ENCODE results near the gene PCDHGA3.
"Not testable (repeated sequence)": the region's sequence is repeated elsewhere in the genome, so short reads cannot be mapped to it uniquely, and the experiment has no call there.

PCDHGA3 gene

DNA sequence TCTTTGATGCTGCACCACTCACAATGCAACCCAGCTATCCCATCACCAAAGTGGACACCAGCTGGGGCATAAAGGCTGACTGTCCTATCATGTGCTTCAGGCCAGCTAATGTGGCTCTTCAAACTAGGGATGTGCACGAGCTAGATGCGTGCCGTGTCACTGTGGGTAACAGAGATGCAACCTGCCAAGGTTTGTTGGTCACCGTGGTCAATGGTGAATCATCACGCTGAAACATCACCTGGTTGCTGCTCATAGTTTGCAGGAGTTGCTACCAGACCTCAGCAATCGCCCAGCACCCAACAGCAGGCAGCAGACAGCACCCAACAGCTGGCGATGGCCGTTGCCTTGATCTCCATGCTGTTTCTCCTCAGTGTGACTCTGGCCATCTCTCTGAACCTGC is 15.4 kb upstream of the PCDHGA3 start:
- H3K4me1 ChIP-seq (ENCODE audit: insufficient read depth, low read length) = no peaks in the 10 kb centered on the region
- H3K27ac ChIP-seq (ENCODE audit: low read length) = no peak overlapping the region
- no peaks in the 10 kb centered on the region for H3K27me3 ChIP-seq (ENCODE audit: insufficient read depth, low read length)
- H3K9me3 ChIP-seq (ENCODE audit: insufficient read depth, low read depth, low read length) = peaks cover 35% of the 10 kb centered on the region
- no peak overlapping the region for H3K9ac ChIP-seq (ENCODE audit: low read depth, low read length)
- H3K36me3 ChIP-seq (ENCODE audit: insufficient read depth, low read depth, low read length) = no peaks in the 10 kb centered on the region
- H3K4me3 ChIP-seq (ENCODE audit: low read length) = no peak overlapping the region

DNA sequence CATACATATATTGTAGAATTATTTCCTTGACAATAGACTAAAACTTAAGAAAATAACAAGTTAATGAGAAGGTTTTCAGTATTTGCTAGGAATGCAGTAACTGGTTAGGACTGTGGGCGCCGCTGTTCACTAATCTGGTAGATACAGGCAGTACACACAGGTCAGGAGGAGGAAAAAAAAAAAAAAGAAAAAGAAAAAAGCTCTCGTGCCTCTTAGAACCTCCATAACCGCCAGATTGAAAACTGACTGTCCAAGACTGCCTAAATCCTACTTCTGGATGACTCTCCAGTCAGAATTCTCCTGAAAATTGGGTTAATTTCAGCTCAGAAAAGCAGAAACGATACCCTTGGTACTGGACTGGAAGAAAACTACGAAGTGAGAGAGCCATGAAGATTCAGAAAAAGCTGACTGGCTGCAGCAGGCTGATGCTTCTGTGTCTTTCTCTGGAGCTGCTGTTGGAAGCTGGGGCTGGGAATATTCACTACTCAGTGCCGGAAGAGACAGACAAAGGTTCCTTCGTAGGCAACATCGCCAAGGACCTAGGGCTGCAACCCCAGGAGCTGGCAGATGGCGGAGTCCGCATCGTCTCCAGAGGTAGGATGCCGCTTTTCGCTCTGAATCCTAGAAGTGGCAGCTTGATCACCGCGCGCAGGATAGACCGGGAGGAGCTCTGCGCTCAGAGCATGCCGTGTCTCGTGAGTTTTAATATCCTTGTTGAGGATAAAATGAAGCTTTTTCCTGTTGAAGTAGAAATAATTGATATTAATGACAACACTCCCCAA is 13.1 kb upstream of the PCDHGA3 start, which contains the start of gene PCDHGA1:
Gene PCDHGA1, plus strand, starts transcription at position 216 of the 782 bp plus-strand sequence.
- Histone ChIP-seq H3K9me3 (ENCODE audit: insufficient read depth, low read depth, low read length) (peaks cover 55% of the 10 kb centered on the region), H3K4me1 (ENCODE audit: insufficient read depth, low read length) (no peaks in the 10 kb centered on the region), H3K4me3 (ENCODE audit: low read length) (no peak within 1 kb of the TSS), H3K36me3 (ENCODE audit: insufficient read depth, low read depth, low read length) (no peaks in the 10 kb centered on the region), H3K27me3 (ENCODE audit: insufficient read depth, low read length) (no peaks in the 10 kb centered on the region), H3K27ac (ENCODE audit: low read length) (no peak within 1 kb of the TSS), H3K9ac (ENCODE audit: low read depth, low read length) (no peak within 1 kb of the TSS)

DNA sequence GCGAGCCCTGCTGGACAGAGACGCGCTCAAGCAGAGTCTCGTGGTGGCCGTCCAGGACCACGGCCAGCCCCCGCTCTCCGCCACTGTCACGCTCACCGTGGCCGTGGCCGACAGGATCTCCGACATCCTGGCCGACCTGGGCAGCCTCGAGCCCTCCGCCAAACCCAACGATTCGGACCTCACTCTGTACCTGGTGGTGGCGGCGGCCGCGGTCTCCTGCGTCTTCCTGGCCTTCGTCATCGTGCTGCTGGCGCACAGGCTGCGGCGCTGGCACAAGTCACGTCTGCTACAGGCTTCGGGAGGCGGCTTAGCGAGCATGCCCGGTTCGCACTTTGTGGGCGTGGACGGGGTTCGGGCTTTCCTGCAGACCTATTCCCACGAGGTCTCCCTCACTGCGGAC is 11.1 kb upstream of the PCDHGA3 start:
- not testable (repeated sequence) for H3K36me3 ChIP-seq (ENCODE audit: insufficient read depth, low read depth, low read length); H3K9ac ChIP-seq (ENCODE audit: low read depth, low read length); H3K27me3 ChIP-seq (ENCODE audit: insufficient read depth, low read length); H3K4me1 ChIP-seq (ENCODE audit: insufficient read depth, low read length); H3K4me3 ChIP-seq (ENCODE audit: low read length); H3K27ac ChIP-seq (ENCODE audit: low read length)
- peaks cover 61% of the 10 kb centered on the region for H3K9me3 ChIP-seq (ENCODE audit: insufficient read depth, low read depth, low read length)

DNA sequence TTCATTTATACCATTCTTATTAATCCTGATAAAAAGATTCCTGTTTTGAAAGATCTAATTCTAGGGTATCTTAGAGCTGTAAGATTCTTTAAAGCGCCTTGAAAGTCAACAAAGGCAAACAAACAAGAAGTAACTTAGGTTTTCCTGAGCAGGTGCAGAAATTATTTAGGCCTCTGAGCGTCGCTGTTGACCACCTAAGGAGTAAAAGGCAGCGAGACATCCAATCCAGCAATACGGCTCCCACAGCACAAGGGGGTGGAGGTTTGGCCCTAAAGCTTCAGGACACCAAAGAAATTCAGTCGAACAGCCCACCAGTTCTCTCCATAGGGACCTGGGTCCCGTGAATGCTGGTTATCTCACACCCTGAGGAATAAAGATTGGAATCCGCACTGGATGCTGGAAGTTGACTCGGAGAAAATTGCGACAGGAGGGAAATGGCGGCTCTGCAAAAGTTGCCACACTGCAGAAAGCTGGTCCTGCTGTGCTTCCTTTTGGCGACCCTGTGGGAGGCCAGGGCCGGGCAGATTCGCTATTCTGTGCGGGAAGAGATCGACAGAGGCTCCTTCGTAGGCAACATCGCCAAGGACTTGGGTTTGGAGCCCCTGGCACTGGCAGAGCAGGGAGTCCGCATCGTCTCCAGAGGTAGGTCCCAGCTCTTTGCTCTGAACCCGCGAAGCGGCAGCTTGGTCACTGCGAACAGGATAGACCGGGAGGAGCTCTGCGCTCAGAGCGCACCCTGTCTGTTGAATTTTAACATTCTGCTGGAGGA is 4.9 kb upstream of the PCDHGA3 start, which contains the start of gene PCDHGA2:
Gene PCDHGA2, plus strand, starts transcription at position 223 of the 769 bp plus-strand sequence.
- peaks cover 60% of the 10 kb centered on the region for H3K9me3 ChIP-seq (ENCODE audit: insufficient read depth, low read depth, low read length)
- H3K9ac ChIP-seq (ENCODE audit: low read depth, low read length) = no peak within 1 kb of the TSS
- H3K36me3 ChIP-seq (ENCODE audit: insufficient read depth, low read depth, low read length) = no peaks in the 10 kb centered on the region
- no peak within 1 kb of the TSS for H3K4me3 ChIP-seq (ENCODE audit: low read length)
- H3K4me1 ChIP-seq (ENCODE audit: insufficient read depth, low read length) = no peaks in the 10 kb centered on the region
- no peaks in the 10 kb centered on the region for H3K27me3 ChIP-seq (ENCODE audit: insufficient read depth, low read length)
- no peak within 1 kb of the TSS for H3K27ac ChIP-seq (ENCODE audit: low read length)

DNA sequence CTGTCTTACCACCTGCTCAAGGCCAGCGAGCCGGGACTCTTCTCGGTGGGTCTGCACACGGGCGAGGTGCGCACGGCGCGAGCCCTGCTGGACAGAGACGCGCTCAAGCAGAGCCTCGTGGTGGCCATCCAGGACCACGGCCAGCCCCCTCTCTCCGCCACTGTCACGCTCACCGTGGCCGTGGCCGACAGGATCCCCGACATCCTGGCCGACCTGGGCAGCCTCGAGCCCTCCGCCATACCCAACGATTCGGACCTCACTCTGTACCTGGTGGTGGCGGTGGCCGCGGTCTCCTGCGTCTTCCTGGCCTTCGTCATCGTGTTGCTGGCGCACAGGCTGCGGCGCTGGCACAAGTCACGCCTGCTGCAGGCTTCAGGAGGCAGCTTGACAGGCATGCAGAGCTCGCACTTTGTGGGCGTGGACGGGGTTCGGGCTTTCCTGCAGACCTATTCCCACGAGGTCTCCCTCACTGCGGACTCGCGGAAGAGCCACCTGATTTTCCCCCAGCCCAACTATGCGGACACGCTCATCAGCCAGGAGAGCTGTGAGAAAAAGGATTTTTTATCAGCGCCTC is 2.8 kb upstream of the PCDHGA3 start:
- peaks cover 60% of the 10 kb centered on the region for H3K9me3 ChIP-seq (ENCODE audit: insufficient read depth, low read depth, low read length)
- H3K27ac ChIP-seq (ENCODE audit: low read length); H3K4me1 ChIP-seq (ENCODE audit: insufficient read depth, low read length): not testable (repeated sequence)

DNA sequence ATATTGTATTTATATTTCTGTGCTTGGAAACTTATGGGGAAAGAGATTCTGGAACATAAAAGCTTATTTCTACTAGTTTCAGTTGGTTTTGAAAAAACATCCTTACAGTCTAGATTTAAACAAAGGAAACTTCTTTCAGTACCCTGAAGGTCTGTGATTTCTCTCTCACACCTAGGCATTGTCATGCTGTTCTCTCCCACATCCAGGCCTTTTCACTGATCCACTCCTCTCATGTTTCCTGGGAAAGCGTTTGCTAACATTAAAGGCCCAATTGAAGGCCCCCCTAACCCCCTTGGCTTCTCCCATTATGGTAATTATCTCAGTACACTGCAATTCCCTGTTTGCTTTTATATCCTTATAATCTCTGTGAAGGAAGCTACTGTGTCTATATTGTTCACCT is 856 bp upstream of the PCDHGA3 start:
- Histone ChIP-seq H3K36me3 (ENCODE audit: insufficient read depth, low read depth, low read length) (no peaks in the 10 kb centered on the region), H3K4me3 (ENCODE audit: low read length) (no peak overlapping the region), H3K27me3 (ENCODE audit: insufficient read depth, low read length) (no peaks in the 10 kb centered on the region)

More for the DNA sequence above, 2.8 kb upstream of the PCDHGA3 start:
- H3K9ac ChIP-seq (ENCODE audit: low read depth, low read length); H3K36me3 ChIP-seq (ENCODE audit: insufficient read depth, low read depth, low read length); H3K4me3 ChIP-seq (ENCODE audit: low read length); H3K27me3 ChIP-seq (ENCODE audit: insufficient read depth, low read length): not testable (repeated sequence)

DNA sequence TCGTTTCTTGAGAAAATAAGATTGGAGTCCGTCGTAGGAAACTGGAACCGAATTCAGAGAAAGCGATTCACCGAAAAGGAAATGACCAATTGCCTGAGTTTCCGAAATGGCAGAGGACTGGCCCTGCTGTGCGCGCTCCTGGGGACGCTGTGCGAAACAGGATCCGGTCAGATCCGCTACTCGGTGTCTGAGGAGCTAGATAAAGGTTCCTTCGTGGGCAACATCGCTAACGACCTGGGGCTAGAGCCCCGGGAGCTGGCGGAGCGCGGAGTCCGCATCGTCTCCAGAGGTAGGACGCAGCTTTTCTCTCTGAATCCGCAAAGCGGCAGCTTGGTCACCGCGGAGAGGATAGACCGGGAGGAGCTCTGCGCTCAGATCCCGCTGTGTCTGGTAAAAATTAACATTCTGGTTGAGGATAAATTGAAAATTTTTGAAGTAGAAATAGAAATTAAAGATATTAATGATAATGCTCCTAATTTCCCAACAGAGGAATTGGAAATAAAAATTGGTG is 379 bp downstream of the PCDHGA3 start:
- Histone ChIP-seq H3K9me3 (ENCODE audit: insufficient read depth, low read depth, low read length) (peaks cover 56% of the 10 kb centered on the region), H3K27me3 (ENCODE audit: insufficient read depth, low read length) (no peaks in the 10 kb centered on the region), H3K4me1 (ENCODE audit: insufficient read depth, low read length) (no peaks in the 10 kb centered on the region), H3K9ac (ENCODE audit: low read depth, low read length) (no peak overlapping the region), H3K27ac (ENCODE audit: low read length) (no peak overlapping the region), H3K4me3 (ENCODE audit: low read length) (no peak overlapping the region), H3K36me3 (ENCODE audit: insufficient read depth, low read depth, low read length) (no peaks in the 10 kb centered on the region)

More for the DNA sequence above, 856 bp upstream of the PCDHGA3 start:
- no peak overlapping the region for H3K27ac ChIP-seq (ENCODE audit: low read length)
- peaks cover 65% of the 10 kb centered on the region for H3K9me3 ChIP-seq (ENCODE audit: insufficient read depth, low read depth, low read length)
- no peaks in the 10 kb centered on the region for H3K4me1 ChIP-seq (ENCODE audit: insufficient read depth, low read length)
- H3K9ac ChIP-seq (ENCODE audit: low read depth, low read length) = no peak overlapping the region

DNA sequence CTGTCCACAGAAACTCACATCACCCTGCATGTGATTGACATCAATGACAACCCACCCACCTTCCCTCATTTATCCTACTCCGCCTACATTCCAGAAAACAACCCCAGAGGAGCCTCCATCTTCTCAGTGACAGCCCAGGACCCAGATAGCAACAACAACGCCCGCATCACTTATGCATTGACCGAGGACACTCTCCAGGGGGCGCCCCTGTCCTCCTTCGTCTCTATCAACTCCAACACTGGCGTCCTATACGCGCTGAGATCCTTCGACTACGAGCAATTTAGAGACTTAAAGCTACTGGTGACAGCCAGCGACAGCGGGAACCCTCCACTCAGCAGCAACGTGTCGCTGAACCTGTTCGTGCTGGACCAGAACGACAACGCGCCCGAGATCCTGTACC is 1.7 kb downstream of the PCDHGA3 start:
- Histone ChIP-seq H3K9ac (ENCODE audit: low read depth, low read length) (no peak overlapping the region), H3K36me3 (ENCODE audit: insufficient read depth, low read depth, low read length) (no peaks in the 10 kb centered on the region), H3K27me3 (ENCODE audit: insufficient read depth, low read length) (no peaks in the 10 kb centered on the region), H3K4me1 (ENCODE audit: insufficient read depth, low read length) (no peaks in the 10 kb centered on the region), H3K9me3 (ENCODE audit: insufficient read depth, low read depth, low read length) (peaks cover 45% of the 10 kb centered on the region), H3K27ac (ENCODE audit: low read length) (no peak overlapping the region), H3K4me3 (ENCODE audit: low read length) (no peak overlapping the region)

DNA sequence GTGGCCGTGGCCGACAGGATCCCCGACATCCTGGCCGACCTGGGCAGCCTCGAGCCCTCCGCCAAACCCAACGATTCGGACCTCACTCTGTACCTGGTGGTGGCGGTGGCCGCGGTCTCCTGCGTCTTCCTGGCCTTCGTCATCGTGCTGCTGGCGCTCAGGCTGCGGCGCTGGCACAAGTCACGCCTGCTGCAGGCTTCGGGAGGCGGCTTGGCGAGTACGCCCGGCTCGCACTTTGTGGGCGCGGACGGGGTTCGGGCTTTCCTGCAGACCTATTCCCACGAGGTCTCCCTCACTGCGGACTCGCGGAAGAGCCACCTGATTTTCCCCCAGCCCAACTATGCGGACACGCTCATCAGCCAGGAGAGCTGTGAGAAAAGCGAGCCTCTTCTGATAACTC is 2.4 kb downstream of the PCDHGA3 start:
- H3K27ac ChIP-seq (ENCODE audit: low read length); H3K27me3 ChIP-seq (ENCODE audit: insufficient read depth, low read length); H3K4me1 ChIP-seq (ENCODE audit: insufficient read depth, low read length); H3K9ac ChIP-seq (ENCODE audit: low read depth, low read length); H3K36me3 ChIP-seq (ENCODE audit: insufficient read depth, low read depth, low read length); H3K4me3 ChIP-seq (ENCODE audit: low read length): not testable (repeated sequence)
- H3K9me3 ChIP-seq (ENCODE audit: insufficient read depth, low read depth, low read length) = peaks cover 51% of the 10 kb centered on the region

DNA sequence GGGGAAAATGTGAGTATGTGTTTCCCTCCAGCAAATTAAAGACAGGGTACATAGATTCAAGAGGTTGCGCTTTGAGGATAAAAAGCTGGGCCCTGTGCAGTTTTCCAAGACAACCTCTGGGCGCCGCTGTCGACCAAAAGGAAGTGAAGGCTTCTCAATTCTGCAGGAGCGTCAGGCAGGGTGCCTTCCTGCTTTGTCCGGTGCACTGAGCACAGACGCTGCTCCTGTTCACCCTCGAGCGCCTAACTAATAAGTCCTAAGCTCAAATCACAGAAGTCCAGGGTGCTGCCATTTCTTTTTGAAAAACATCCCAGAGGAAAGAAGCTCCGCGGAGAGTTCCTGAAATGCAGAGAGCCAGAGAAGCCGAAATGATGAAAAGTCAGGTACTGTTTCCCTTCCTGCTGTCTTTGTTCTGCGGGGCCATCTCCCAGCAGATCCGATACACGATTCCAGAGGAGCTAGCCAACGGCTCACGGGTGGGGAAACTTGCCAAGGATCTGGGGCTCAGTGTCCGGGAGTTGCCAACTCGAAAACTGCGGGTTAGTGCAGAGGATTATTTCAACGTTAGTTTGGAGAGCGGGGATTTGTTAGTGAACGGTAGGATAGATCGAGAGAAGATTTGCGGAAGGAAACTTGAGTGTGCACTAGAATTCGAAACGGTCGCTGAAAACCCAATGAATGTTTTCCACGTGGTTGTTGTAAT is 6.4 kb downstream of the PCDHGA3 start, which contains the start of gene PCDHGB1:
Gene PCDHGB1, plus strand, starts transcription at position 183 of the 703 bp plus-strand sequence. Its CDS starts 162 bp downstream, at position 345.
- no peaks in the 10 kb centered on the region for H3K36me3 ChIP-seq (ENCODE audit: insufficient read depth, low read depth, low read length)
- H3K27ac ChIP-seq (ENCODE audit: low read length) = no peak within 1 kb of the TSS
- peak within 1 kb of the TSS; percentile 42; the same call in 1 of the 2 replicates for H3K4me3 ChIP-seq (ENCODE audit: low read length)
- no peaks in the 10 kb centered on the region for H3K4me1 ChIP-seq (ENCODE audit: insufficient read depth, low read length)
- peaks cover 53% of the 10 kb centered on the region for H3K9me3 ChIP-seq (ENCODE audit: insufficient read depth, low read depth, low read length)
- H3K27me3 ChIP-seq (ENCODE audit: insufficient read depth, low read length) = no peaks in the 10 kb centered on the region
- H3K9ac ChIP-seq (ENCODE audit: low read depth, low read length) = no peak within 1 kb of the TSS

DNA sequence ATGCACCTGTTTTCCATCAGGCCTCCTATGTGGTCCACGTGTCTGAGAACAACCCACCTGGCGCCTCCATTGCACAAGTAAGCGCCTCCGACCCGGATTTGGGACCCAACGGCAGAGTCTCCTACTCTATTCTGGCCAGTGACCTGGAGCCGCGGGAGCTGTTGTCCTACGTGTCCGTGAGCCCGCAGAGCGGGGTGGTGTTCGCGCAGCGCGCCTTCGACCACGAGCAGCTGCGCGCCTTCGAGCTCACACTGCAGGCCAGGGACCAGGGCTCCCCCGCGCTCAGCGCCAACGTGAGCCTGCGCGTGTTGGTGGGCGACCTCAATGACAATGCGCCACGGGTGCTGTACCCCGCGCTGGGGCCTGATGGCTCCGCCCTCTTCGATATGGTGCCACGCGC is 8.0 kb downstream of the PCDHGA3 start:
- Histone ChIP-seq H3K36me3 (ENCODE audit: insufficient read depth, low read depth, low read length) (no peaks in the 10 kb centered on the region; the same call in 1 of the 2 replicates), H3K4me3 (ENCODE audit: low read length) (no peak overlapping the region), H3K27me3 (ENCODE audit: insufficient read depth, low read length) (no peaks in the 10 kb centered on the region), H3K9me3 (ENCODE audit: insufficient read depth, low read depth, low read length) (peaks cover 60% of the 10 kb centered on the region), H3K9ac (ENCODE audit: low read depth, low read length) (no peak overlapping the region), H3K4me1 (ENCODE audit: insufficient read depth, low read length) (no peaks in the 10 kb centered on the region), H3K27ac (ENCODE audit: low read length) (no peak overlapping the region)
